Astrocyte (in vitro differentiated cells and primary cell): Measurements from ENCODE around the gene DNAH2. TPM values are rescaled to one million over a fixed set of nuclear protein-coding genes. Genes with fewer than 3 reads are reported as not detected.
A peak's percentile ranks its signal among the peaks of the same experiment; 100 is the strongest.

Experiments used
- DNase-seq: peaks from one replicate; pipeline ENCODE4 v3.0.0-alpha.2; 2010; ENCODE audit warnings: low read depth
- FAIRE-seq: peaks from 2 replicates; lab custom pipeline; 2011; peaks lifted over from hg19 to GRCh38; lab: Jason Lieb, UNC
- H2AFZ ChIP-seq: 2 replicates; pipeline ENCODE4 v1.6.0; 2012; ENCODE audit warnings: low read depth, low read length, inconsistent platforms
- H3K27ac ChIP-seq: 2 replicates; pipeline ENCODE4 v1.5.1; 2011; ENCODE audit warnings: low read depth, low read length, inconsistent platforms
- H3K27me3 ChIP-seq: 2 replicates; pipeline ENCODE4 v1.6.0; 2011; ENCODE audit warnings: low read length, inconsistent platforms; ENCODE audit not compliant: insufficient read depth
- H3K36me3 ChIP-seq: 2 replicates; pipeline ENCODE4 v1.5.1; 2011; ENCODE audit warnings: low read length, inconsistent platforms; ENCODE audit not compliant: insufficient read depth
- H3K4me1 ChIP-seq: 2 replicates; pipeline ENCODE4 v1.5.1; 2011; ENCODE audit warnings: low read length, inconsistent platforms; ENCODE audit not compliant: insufficient read depth
- H3K4me2 ChIP-seq: 2 replicates; pipeline ENCODE4 v1.6.0; 2012; ENCODE audit warnings: low read length, inconsistent platforms
- H3K4me3 ChIP-seq: 2 replicates; pipeline ENCODE4 v1.5.1; 2011; ENCODE audit warnings: low read depth, mild to moderate bottlenecking, low read length, inconsistent platforms; ENCODE audit not compliant: insufficient read depth
- H3K79me2 ChIP-seq: 2 replicates; pipeline ENCODE4 v1.6.0; 2012; ENCODE audit warnings: mild to moderate bottlenecking, low read length, inconsistent platforms; ENCODE audit not compliant: insufficient read depth
- H3K9ac ChIP-seq: 2 replicates; pipeline ENCODE4 v1.6.0; 2012; ENCODE audit warnings: mild to moderate bottlenecking, low read length, inconsistent platforms
- H3K9me3 ChIP-seq: 2 replicates; pipeline ENCODE4 v1.5.1; 2012; ENCODE audit warnings: low read depth, mild to moderate bottlenecking, low read length, inconsistent platforms; ENCODE audit not compliant: insufficient read depth
- H4K20me1 ChIP-seq: 2 replicates; pipeline ENCODE4 v1.6.0; 2012; ENCODE audit warnings: low read length, inconsistent platforms; ENCODE audit not compliant: insufficient read depth
- H3K27ac Mint-ChIP-seq: one replicate; pipeline ENCODE4 v1.8.0; 2021; ENCODE audit warnings: mild to moderate bottlenecking, mixed read lengths; ENCODE audit not compliant: unreplicated experiment
- H3K27me3 Mint-ChIP-seq: one replicate; pipeline ENCODE4 v1.8.0; 2021; ENCODE audit warnings: low read depth, mixed read lengths; ENCODE audit not compliant: unreplicated experiment
- H3K36me3 Mint-ChIP-seq: one replicate; pipeline ENCODE4 v1.8.0; 2021; ENCODE audit warnings: low read depth, mixed read lengths; ENCODE audit not compliant: unreplicated experiment
- H3K4me1 Mint-ChIP-seq: one replicate; pipeline ENCODE4 v1.8.0; 2021; ENCODE audit warnings: low read depth, mixed read lengths; ENCODE audit not compliant: unreplicated experiment
- H3K4me3 Mint-ChIP-seq: one replicate; pipeline ENCODE4 v1.8.0; 2021; ENCODE audit warnings: mild to moderate bottlenecking, moderate library complexity, mixed read lengths; ENCODE audit not compliant: unreplicated experiment
- H3K9me3 Mint-ChIP-seq: one replicate; pipeline ENCODE4 v1.8.0; 2021; ENCODE audit warnings: mild to moderate bottlenecking, mixed read lengths; ENCODE audit not compliant: unreplicated experiment
- EZH2 ChIP-seq: IDR thresholded peaks from 2 replicates; pipeline ENCODE4 v1.6.1; 2012; ENCODE audit warnings: mild to moderate bottlenecking, low read length, inconsistent platforms; ENCODE audit not compliant: insufficient read depth
- total RNA-seq: library from RNA; stranded (reverse); gene quantifications from 2 replicates; pipeline ENCODE4 v1.2.1, GENCODE V29; 2021
- TF ChIP-seq, protein P1 (sequence below): IDR thresholded peaks from 2 replicates; pipeline ENCODE4 v1.5.1; 2011; ENCODE audit warnings: low read depth, mild to moderate bottlenecking, inconsistent platforms, low read length, moderate library complexity; ENCODE audit not compliant: insufficient read depth

DNAH2 gene
- total RNA-seq, 1 donor from 2014 or later: 0.11 TPM

DNA sequence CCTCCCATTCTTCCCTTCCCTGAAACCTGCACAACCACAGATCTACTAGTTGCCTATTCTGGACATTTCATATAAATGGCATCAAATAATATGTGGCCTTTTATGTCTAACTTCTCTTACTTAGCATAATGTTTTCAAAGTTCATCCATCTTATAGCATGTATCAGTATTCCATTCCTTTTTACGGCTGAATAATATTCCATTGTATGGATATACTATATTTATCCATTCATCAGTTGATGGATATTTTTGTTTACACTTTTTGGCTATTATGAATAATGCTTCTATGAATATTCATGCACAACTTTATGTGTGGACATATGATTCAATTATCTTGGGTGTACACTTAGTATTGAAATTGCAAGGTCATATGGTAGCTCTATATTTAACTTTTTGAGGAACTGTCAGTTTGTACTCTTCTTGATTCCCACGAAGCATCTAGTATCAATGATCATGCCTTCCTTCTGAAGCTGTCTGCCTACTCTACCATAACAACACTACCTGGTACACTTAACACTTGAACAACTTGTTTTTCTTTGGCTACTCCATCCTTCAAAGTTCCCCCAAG is 158.3 kb downstream of the DNAH2 start:
- Histone ChIP-seq H3K79me2 (no peaks in the 10 kb centered on the region), H3K9ac (no peak overlapping the region), H3K4me1 (no peaks in the 10 kb centered on the region), H3K4me3 (no peak overlapping the region), H2AFZ (no peak overlapping the region), H3K9me3 (no peaks in the 10 kb centered on the region), H3K36me3 (peaks cover 8% of the 10 kb centered on the region), H3K27me3 (no peaks in the 10 kb centered on the region), H3K4me2 (no peak overlapping the region), H4K20me1 (no peaks in the 10 kb centered on the region), H3K27ac (no peak overlapping the region)
- TF ChIP-seq, protein P1, sequence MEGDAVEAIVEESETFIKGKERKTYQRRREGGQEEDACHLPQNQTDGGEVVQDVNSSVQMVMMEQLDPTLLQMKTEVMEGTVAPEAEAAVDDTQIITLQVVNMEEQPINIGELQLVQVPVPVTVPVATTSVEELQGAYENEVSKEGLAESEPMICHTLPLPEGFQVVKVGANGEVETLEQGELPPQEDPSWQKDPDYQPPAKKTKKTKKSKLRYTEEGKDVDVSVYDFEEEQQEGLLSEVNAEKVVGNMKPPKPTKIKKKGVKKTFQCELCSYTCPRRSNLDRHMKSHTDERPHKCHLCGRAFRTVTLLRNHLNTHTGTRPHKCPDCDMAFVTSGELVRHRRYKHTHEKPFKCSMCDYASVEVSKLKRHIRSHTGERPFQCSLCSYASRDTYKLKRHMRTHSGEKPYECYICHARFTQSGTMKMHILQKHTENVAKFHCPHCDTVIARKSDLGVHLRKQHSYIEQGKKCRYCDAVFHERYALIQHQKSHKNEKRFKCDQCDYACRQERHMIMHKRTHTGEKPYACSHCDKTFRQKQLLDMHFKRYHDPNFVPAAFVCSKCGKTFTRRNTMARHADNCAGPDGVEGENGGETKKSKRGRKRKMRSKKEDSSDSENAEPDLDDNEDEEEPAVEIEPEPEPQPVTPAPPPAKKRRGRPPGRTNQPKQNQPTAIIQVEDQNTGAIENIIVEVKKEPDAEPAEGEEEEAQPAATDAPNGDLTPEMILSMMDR: no peak
- no peak for TF ChIP-seq EZH2
- FAIRE-seq: no peak
- no peaks in the 10 kb centered on the region for H3K27me3 Mint-ChIP-seq
- H3K36me3 Mint-ChIP-seq: peaks cover 8% of the 10 kb centered on the region
- H3K4me3 Mint-ChIP-seq: no peak overlapping the region
- H3K4me1 Mint-ChIP-seq: peaks cover 7% of the 10 kb centered on the region
- no peak overlapping the region for H3K27ac Mint-ChIP-seq
- no peak for DNase-seq
- H3K9me3 Mint-ChIP-seq: no peaks in the 10 kb centered on the region

DNA sequence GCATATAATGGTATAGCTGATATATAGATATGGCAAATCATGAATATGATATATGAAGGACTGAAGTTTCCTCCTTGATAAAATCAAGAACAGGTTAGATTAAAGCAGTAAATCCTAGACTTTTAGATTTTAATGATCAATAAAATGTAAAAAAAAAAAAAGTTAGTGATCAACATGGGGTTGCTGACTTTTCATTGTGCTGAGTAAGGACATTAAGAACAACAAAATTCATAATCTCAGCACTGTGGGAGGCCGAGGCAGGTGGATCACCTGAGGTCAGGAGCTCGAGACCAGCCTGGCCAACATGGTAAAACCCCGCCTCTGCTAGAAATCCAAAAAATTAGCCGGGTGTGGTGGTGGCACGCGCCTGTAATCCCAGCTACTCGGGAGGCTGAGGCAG is 160.7 kb downstream of the DNAH2 start:
- H3K4me2 ChIP-seq: no peak overlapping the region
- H3K4me1 Mint-ChIP-seq: peaks cover 3% of the 10 kb centered on the region
- H3K36me3 Mint-ChIP-seq: peaks cover 7% of the 10 kb centered on the region
- H3K9ac ChIP-seq: no peak overlapping the region
- H2AFZ ChIP-seq: no peak overlapping the region
- H3K4me3 ChIP-seq: no peak overlapping the region
- no peaks in the 10 kb centered on the region for H3K27me3 Mint-ChIP-seq
- no peaks in the 10 kb centered on the region for H3K27me3 ChIP-seq
- no peaks in the 10 kb centered on the region for H4K20me1 ChIP-seq
- TF ChIP-seq, protein P1: no peak
- no peak for TF ChIP-seq EZH2
- peaks cover 14% of the 10 kb centered on the region for H3K36me3 ChIP-seq
- no peaks in the 10 kb centered on the region for H3K9me3 Mint-ChIP-seq
- no peak overlapping the region for H3K4me3 Mint-ChIP-seq
- no peak overlapping the region for H3K27ac Mint-ChIP-seq
- no peaks in the 10 kb centered on the region for H3K9me3 ChIP-seq
- no peak for FAIRE-seq
- H3K4me1 ChIP-seq: no peaks in the 10 kb centered on the region
- H3K27ac ChIP-seq: no peak overlapping the region
- no peak for DNase-seq
- peaks cover 2% of the 10 kb centered on the region for H3K79me2 ChIP-seq

DNA sequence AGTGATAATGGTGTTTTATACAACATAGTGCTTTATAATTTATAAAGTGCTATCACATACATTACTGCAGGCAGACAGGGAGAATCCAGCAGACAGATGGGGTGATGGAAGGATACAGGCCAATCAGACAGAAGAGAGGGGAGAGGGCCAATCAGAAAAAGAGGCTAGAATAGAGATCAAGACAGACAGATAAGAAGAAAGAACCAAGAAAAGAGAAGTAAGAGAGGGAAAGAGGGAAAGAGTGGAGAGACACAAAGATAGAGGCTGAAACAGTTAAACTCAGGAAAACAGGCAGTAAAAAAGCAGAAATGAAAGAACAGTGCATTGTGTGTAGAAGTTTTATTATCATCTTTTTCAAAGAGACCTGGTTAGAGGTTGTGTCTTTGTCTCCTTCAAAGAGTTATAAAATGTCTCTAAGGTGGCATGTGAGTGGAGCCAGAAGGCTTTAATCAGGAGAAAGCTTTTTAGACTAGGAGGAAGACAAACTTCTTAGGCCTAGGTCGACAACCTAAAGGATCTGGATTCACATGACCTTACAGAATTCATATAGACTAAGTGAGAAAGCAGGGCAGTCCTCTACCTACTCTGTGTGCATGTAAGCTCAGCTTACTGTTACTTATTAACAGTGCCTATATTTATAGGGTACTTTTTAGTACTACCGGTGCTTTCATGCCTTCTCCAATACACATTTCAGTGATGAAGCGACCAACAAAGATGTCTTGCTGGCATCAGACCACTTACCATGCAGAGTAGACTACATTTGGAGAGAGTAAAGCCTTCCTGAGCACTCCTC is 162.7 kb downstream of the DNAH2 start:
- H2AFZ ChIP-seq: no peak overlapping the region
- H3K4me3 ChIP-seq: no peak overlapping the region
- H3K9me3 ChIP-seq: no peaks in the 10 kb centered on the region
- H3K27me3 ChIP-seq: no peaks in the 10 kb centered on the region
- H3K27ac ChIP-seq: no peak overlapping the region
- DNase-seq (no peak), FAIRE-seq (no peak)
- H3K36me3 ChIP-seq: peaks cover 14% of the 10 kb centered on the region
- peak overlapping the region; percentile 36 for H3K9ac ChIP-seq
- H3K4me2 ChIP-seq: no peak overlapping the region
- Mint-ChIP-seq H3K9me3 (no peaks in the 10 kb centered on the region), H3K36me3 (peaks cover 1% of the 10 kb centered on the region), H3K4me3 (no peak overlapping the region), H3K4me1 (no peaks in the 10 kb centered on the region), H3K27me3 (no peaks in the 10 kb centered on the region), H3K27ac (no peak overlapping the region)
- TF ChIP-seq, protein P1: no peak
- TF ChIP-seq EZH2: no peak
- H4K20me1 ChIP-seq: no peaks in the 10 kb centered on the region
- peaks cover 3% of the 10 kb centered on the region for H3K4me1 ChIP-seq
- peaks cover 2% of the 10 kb centered on the region for H3K79me2 ChIP-seq
